ENCODE results near the gene KRT71.

The KRT71 gene

DNA sequence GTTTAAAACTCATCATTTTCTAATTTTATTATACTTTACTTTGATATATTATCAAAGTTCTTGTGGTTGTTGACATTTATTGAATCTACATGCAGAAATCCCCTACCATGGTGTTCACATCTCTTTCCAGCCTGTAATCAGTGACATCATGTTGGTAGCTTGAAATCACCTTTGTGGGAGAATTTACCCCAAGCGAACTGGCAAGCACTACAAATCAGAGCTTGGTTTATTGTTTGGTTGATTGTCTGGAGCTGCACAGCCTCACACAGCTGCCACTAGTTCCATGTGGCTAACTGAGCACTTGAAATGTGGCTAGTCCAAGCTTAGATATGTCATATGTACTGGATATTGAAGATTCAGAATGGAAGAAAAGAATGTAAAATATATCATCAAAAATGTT, 17.4 kb downstream of the KRT71 start:
- no peaks in the 10 kb centered on the region for H3K9me3 ChIP-seq (replicated peaks in 1 of 11)
- no peak for TF ChIP-seq Cebpa-rat (IDR thresholded peaks at IDR 0.05)
- H4K20me1 ChIP-seq, result no peaks in the 10 kb centered on the region
- H3K4me1 ChIP-seq, result peaks cover 5 to 18% (median 10%) of the 10 kb centered on the region in 10 experiments; a peak in 16 of 20 replicates
- no peak overlapping the region for H3K9ac ChIP-seq
- H3K36me3 ChIP-seq, result no peaks in the 10 kb centered on the region
- H3K27me3 ChIP-seq, result no peaks in the 10 kb centered on the region
- H3K4me3 ChIP-seq, result no peak overlapping the region
- no peak overlapping the region for H3K27ac ChIP-seq
- no peak overlapping the region for H3K4me2 ChIP-seq

- no peak overlapping the region for H3K4me2 ChIP-seq
Observed at GRCh38 chr12:52534482-52534881, 18.5 kb downstream of the KRT71 start.

DNA sequence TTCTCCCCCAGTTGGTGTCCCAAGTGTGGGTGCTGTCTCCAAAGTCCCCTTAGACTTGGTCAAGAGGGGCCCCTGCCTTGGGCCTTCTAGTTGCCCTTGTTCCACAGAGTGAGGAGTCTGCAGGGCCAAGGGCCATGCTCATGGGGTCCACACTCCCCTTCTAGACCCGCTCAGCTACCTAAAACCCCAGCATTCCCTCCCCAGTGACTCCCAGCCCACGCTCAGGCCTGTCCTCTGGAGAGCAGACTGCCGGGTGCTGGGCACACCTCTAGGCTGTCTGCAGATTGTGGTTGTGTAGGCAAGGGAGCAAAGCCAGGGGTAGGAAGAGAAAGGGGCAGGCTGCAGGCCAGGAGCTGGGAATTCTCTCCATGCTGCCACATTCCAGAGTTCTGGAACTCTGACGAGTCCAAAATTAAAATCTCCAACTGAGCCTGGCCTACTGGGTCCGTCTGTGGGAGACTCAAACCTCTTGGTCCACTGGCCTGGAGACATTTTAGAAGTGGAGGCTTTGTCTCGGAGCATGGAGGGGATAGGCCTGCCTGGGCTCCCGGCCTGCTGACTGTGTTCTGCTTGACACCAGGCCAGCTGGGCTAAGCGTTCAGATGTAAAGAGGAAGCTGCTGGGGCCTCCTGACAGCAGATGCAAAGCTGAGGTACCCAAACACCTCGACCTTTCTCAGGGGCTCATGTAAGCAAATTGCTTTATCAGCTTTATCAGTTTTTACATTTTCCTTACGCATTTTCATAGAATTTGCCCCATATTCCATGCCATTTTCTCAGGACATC, 19.1 kb downstream of the KRT71 start:
- Histone ChIP-seq H3K4me1 (peaks cover 5 to 21% (median 10%) of the 10 kb centered on the region in 10 experiments; a peak in 16 of 20 replicates), H3K36me3 (no peaks in the 10 kb centered on the region), H3K4me3 (no peak overlapping the region), H3K27ac (no peak overlapping the region), H3K4me2 (no peak overlapping the region), H3K9ac (no peak overlapping the region), H3K9me3 (replicated peaks in 1 of 11) (no peaks in the 10 kb centered on the region), H3K27me3 (no peaks in the 10 kb centered on the region), H4K20me1 (no peaks in the 10 kb centered on the region)
- TF ChIP-seq Cebpa-rat (IDR thresholded peaks at IDR 0.05), result no peak

More at GRCh38 chr12:52534482-52534881, 18.5 kb downstream of the KRT71 start:
- peaks cover 5 to 21% (median 10%) of the 10 kb centered on the region in 10 experiments; a peak in 16 of 20 replicates for H3K4me1 ChIP-seq
- no peak overlapping the region for H3K4me3 ChIP-seq
- H4K20me1 ChIP-seq, result no peaks in the 10 kb centered on the region
- no peaks in the 10 kb centered on the region for H3K9me3 ChIP-seq (replicated peaks in 1 of 11)
- no peak for TF ChIP-seq Cebpa-rat (IDR thresholded peaks at IDR 0.05)
- H3K27ac ChIP-seq, result no peak overlapping the region
- no peak overlapping the region for H3K9ac ChIP-seq
- H3K27me3 ChIP-seq, result no peaks in the 10 kb centered on the region
- no peaks in the 10 kb centered on the region for H3K36me3 ChIP-seq

DNA sequence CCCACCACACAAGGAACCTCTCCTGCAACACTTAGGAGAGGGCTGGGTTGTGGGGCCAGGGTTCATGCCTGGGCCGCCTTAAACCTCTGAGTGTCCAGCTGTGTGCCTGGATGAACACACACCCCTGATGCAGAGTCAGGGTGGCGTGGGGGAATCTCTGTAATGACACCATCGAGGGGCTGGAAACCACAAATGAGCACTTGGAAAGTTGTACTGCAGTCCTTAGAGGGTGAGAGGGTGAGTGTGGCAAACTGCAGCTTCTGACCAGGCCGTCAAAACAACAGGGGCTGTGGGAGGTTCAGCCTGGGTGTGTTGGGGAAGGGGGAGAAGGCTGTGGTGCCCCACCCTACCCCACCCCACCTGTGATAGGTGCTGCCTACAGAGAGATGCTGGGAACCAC, 20.3 kb downstream of the KRT71 start:
- Histone ChIP-seq H3K9ac (no peak overlapping the region), H3K27me3 (no peaks in the 10 kb centered on the region), H3K4me2 (peak overlapping the region in 2 of 11 experiments; percentile 18 to 68; a peak in 1 of 22 replicates), H3K36me3 (no peaks in the 10 kb centered on the region), H4K20me1 (no peaks in the 10 kb centered on the region), H3K4me1 (peaks cover 8 to 21% (median 13%) of the 10 kb centered on the region in 10 experiments; a peak in 17 of 20 replicates), H3K27ac (no peak overlapping the region), H3K9me3 (replicated peaks in 1 of 11) (no peaks in the 10 kb centered on the region), H3K4me3 (no peak overlapping the region)
- no peak for TF ChIP-seq Cebpa-rat (IDR thresholded peaks at IDR 0.05)

DNA sequence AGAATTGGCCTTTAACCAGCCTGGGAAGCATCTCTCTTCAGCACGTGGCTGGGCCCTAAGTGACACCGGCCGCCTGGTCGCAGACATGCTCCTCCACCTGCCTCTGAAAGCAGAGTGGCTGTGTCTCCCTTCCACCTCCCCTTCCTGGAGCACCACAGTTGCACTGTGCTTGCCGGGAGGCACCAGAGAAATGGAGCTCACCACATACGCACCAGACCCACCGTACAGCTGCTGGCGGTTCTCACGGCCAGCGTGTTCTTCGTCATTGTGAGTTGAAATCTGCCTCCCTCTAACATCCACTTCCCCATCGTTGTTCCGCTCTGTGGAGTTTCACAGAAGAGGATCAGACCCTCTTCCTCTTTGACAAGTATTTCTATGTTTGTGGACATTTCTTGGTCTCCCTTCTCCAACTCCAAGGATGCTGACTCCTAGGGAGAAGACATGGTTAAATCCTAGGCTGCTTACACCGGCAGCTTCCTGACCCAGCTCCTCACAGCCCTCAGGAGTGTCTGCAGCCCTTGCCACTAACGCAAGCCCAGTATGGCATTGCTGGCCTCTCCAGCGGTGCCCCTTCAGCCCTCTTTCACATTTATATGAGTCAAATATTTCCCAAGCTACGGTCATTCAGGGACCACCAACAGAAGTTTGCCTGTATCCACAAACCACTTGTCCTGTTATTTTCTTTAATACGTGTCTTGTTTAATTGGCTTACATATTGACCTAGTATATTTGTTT, 21.2 kb downstream of the KRT71 start:
- no peaks in the 10 kb centered on the region for H3K36me3 ChIP-seq
- peak overlapping the region in 8 of 11 experiments; percentile 26 to 68 (median 34); a peak in 13 of 22 replicates for H3K4me2 ChIP-seq
- no peaks in the 10 kb centered on the region for H4K20me1 ChIP-seq
- H3K9ac ChIP-seq, result no peak overlapping the region
- no peaks in the 10 kb centered on the region for H3K9me3 ChIP-seq (replicated peaks in 1 of 11)
- no peak overlapping the region for H3K4me3 ChIP-seq
- TF ChIP-seq Cebpa-rat (IDR thresholded peaks at IDR 0.05), result no peak
- H3K27me3 ChIP-seq, result no peaks in the 10 kb centered on the region
- H3K27ac ChIP-seq, result no peak overlapping the region
- H3K4me1 ChIP-seq, result peaks cover 14 to 21% (median 18%) of the 10 kb centered on the region in 10 experiments; a peak in 17 of 20 replicates

DNA sequence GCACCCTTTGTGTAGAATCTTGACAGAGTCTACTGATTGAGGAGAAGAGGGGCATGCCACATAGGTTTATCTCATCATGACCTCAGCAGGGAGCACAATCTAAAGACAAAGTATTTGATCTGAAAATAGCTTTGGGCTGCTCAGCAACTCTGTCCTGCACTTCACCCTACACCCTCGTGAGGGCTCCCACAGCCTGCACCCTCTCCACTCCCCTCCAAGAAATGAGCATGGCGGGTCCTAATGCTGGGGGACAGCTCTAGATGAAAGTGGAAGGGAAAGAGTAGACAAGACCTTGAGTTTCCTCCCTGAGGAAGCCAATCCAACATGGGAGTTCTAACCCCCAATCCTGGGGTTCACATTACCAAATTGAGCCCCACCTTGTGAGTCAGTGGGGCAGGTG, 22.0 kb downstream of the KRT71 start:
- Histone ChIP-seq H3K27me3 (no peaks in the 10 kb centered on the region), H3K9me3 (replicated peaks in 1 of 11) (no peaks in the 10 kb centered on the region), H3K36me3 (no peaks in the 10 kb centered on the region), H3K27ac (no peak overlapping the region), H3K4me1 (peaks cover 14 to 26% (median 18%) of the 10 kb centered on the region in 10 experiments; a peak in 17 of 20 replicates), H3K4me2 (peak overlapping the region in 8 of 11 experiments; percentile 26 to 68 (median 33); a peak in 12 of 22 replicates), H4K20me1 (no peaks in the 10 kb centered on the region), H3K9ac (no peak overlapping the region), H3K4me3 (no peak overlapping the region)
- no peak for TF ChIP-seq Cebpa-rat (IDR thresholded peaks at IDR 0.05)

GRCh38 chr12:52530366-52530765, 22.6 kb downstream of the KRT71 start:
- Histone ChIP-seq H4K20me1 (no peaks in the 10 kb centered on the region), H3K36me3 (no peaks in the 10 kb centered on the region), H3K4me1 (peaks cover 14 to 26% (median 18%) of the 10 kb centered on the region in 10 experiments; a peak in 17 of 20 replicates), H3K9me3 (replicated peaks in 1 of 11) (no peaks in the 10 kb centered on the region), H3K4me3 (no peak overlapping the region), H3K4me2 (no peak overlapping the region), H3K9ac (no peak overlapping the region), H3K27ac (no peak overlapping the region), H3K27me3 (no peaks in the 10 kb centered on the region)
- no peak for TF ChIP-seq Cebpa-rat (IDR thresholded peaks at IDR 0.05)

DNA sequence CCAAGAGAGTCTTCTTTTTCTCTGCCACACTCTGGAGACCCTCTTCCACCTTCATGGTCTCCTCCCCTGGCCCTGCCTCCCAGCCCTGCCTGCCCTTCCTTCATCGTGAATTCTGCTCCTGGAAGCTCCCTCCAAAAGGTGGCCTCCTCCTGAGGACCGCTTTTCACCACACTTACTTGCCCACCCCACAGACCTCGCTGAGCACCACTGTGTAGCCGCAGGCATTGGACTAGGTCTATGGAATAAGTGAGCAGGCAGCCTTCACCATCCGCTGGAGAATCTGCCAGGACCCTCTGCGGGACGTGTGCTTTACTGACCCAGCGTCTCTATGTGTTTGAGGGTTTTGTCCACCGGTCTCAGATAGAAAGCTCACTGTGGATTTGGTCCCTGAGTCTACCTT, 23.1 kb downstream of the KRT71 start:
- no peak for TF ChIP-seq Cebpa-rat (IDR thresholded peaks at IDR 0.05)
- H3K9me3 ChIP-seq (replicated peaks in 1 of 11), result no peaks in the 10 kb centered on the region
- H3K27me3 ChIP-seq, result no peaks in the 10 kb centered on the region
- H3K36me3 ChIP-seq, result no peaks in the 10 kb centered on the region
- no peak overlapping the region for H3K4me2 ChIP-seq
- no peak overlapping the region for H3K4me3 ChIP-seq
- H3K27ac ChIP-seq, result no peak overlapping the region
- H4K20me1 ChIP-seq, result no peaks in the 10 kb centered on the region
- H3K9ac ChIP-seq, result no peak overlapping the region
- peaks cover 14 to 26% (median 18%) of the 10 kb centered on the region in 10 experiments; a peak in 17 of 20 replicates for H3K4me1 ChIP-seq

GRCh38 chr12:52529417-52529816, 23.5 kb downstream of the KRT71 start:
- no peak for TF ChIP-seq Cebpa-rat (IDR thresholded peaks at IDR 0.05)
- Histone ChIP-seq H3K4me1 (peaks cover 14 to 26% (median 18%) of the 10 kb centered on the region in 10 experiments; a peak in 17 of 20 replicates), H3K4me3 (no peak overlapping the region), H3K4me2 (no peak overlapping the region), H4K20me1 (no peaks in the 10 kb centered on the region), H3K27me3 (no peaks in the 10 kb centered on the region), H3K36me3 (no peaks in the 10 kb centered on the region), H3K9me3 (replicated peaks in 1 of 11) (no peaks in the 10 kb centered on the region), H3K27ac (no peak overlapping the region), H3K9ac (no peak overlapping the region)

Data from BLaER1 treated with 17β-estradiol and CSF1 and Interleukin-3, amounts not matched to agents 10 nM and 100 nM (cell line).